ENCODE measurements around the gene DOHH.

GRCh38 chr19:3544742-3545668, 44.5 kb upstream of the DOHH start:
- TF ChIP-seq CTCF (conservative IDR thresholded peaks at IDR 0.05; ENCODE audit: low read depth, low read length) (peak; percentile 85), EZH2 (IDR thresholded peaks at IDR 0.05; ENCODE audit: low read length, unreplicated experiment) (no peak), EZH2phosphoT487 (IDR thresholded peaks at IDR 0.05; ENCODE audit: borderline replicate concordance, low read length) (no peak)

Data from PC-3 (cell line).